BE2C (cell line): Measurements from ENCODE around the gene SMURF1.

Experiments
- DNase-seq: peaks from one replicate; pipeline ENCODE4 v3.0.0-alpha.2; 2020
- H3K27me3 ChIP-seq: fragments of 250-450 bp; sonication (Bioruptor Pico); 2 replicates; pipeline ENCODE4 v1.5.1; 2020; ENCODE audit warnings: mild to moderate bottlenecking
- H3K36me3 ChIP-seq: fragments of 250-450 bp; sonication (Bioruptor Pico); 2 replicates; pipeline ENCODE4 v1.5.1; 2020; ENCODE audit warnings: mild to moderate bottlenecking
- H3K4me1 ChIP-seq: fragments of 250-450 bp; sonication (Bioruptor Pico); 2 replicates; pipeline ENCODE4 v1.5.1; 2020
- H3K4me3 ChIP-seq: 2 replicates; pipeline ENCODE4 v1.5.1; 2011; ENCODE audit warnings: low read depth, low read length
- H3K9me3 ChIP-seq: fragments of 250-450 bp; sonication (Bioruptor Pico); 2 replicates; pipeline ENCODE4 v1.5.1; 2020
- CTCF ChIP-seq: IDR thresholded peaks from 2 replicates; pipeline ENCODE4 v1.5.1; 2012; ENCODE audit warnings: mild to moderate bottlenecking, low read depth, low read length

The SMURF1 gene

DNA sequence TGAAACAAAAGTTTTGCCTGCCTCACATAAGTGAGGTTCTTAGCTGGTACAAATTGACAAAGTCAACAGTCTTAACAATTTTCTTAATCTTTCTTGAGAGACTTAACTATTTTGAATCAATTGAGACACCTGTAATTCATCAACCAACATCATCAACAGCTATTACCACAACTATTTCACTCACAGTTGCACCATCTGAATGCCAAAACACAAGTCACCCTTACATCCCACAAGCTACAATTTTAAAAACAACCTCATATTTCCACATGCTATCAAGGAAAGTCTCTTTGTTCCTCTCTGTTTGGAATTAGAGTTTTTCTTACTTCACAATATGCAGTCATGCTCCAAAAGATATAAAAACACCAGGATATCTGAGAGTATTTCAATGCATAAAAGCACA, 4.9 kb downstream of the SMURF1 start:
- no peaks in the 10 kb centered on the region; the same call in 1 of the 2 replicates for H3K36me3 ChIP-seq
- DNase-seq, result no peak
- H3K4me3 ChIP-seq, result no peak overlapping the region
- peaks cover 3% of the 10 kb centered on the region; the same call in 1 of the 2 replicates for H3K4me1 ChIP-seq
- TF ChIP-seq CTCF, result no peak
- 0 out of 2 replicates have a peak, but pooled peaks cover 3% of the 10 kb centered on the region for H3K27me3 ChIP-seq
- no peaks in the 10 kb centered on the region for H3K9me3 ChIP-seq

- TF ChIP-seq CTCF, result no peak
- DNase-seq, result no peak
- Histone ChIP-seq H3K36me3 (no peaks in the 10 kb centered on the region; the same call in 1 of the 2 replicates), H3K4me1 (peaks cover 3% of the 10 kb centered on the region; the same call in 1 of the 2 replicates), H3K9me3 (no peaks in the 10 kb centered on the region), H3K27me3 (0 out of 2 replicates have a peak, but pooled peaks cover 3% of the 10 kb centered on the region), H3K4me3 (no peak overlapping the region)
Observed at GRCh38 chr7:99137411-99138180, 6.3 kb downstream of the SMURF1 start.

- no peaks in the 10 kb centered on the region; the same call in 1 of the 2 replicates for H3K36me3 ChIP-seq
- peaks cover 3% of the 10 kb centered on the region; the same call in 1 of the 2 replicates for H3K4me1 ChIP-seq
- H3K4me3 ChIP-seq, result no peak overlapping the region
- TF ChIP-seq CTCF, result no peak
- no peaks in the 10 kb centered on the region for H3K9me3 ChIP-seq
- 0 out of 2 replicates have a peak, but pooled peaks cover 3% of the 10 kb centered on the region for H3K27me3 ChIP-seq
- DNase-seq, result no peak
Observed at GRCh38 chr7:99135938-99136337, 8.0 kb downstream of the SMURF1 start.

GRCh38 chr7:99133766-99134564, 9.9 kb downstream of the SMURF1 start:
- peaks cover 3% of the 10 kb centered on the region; the same call in 1 of the 2 replicates for H3K4me1 ChIP-seq
- TF ChIP-seq CTCF, result no peak
- H3K27me3 ChIP-seq, result 0 out of 2 replicates have a peak, but pooled peaks cover 3% of the 10 kb centered on the region
- H3K4me3 ChIP-seq, result no peak overlapping the region
- H3K36me3 ChIP-seq, result no peaks in the 10 kb centered on the region; the same call in 1 of the 2 replicates
- no peak for DNase-seq
- no peaks in the 10 kb centered on the region; the same call in 1 of the 2 replicates for H3K9me3 ChIP-seq

DNA sequence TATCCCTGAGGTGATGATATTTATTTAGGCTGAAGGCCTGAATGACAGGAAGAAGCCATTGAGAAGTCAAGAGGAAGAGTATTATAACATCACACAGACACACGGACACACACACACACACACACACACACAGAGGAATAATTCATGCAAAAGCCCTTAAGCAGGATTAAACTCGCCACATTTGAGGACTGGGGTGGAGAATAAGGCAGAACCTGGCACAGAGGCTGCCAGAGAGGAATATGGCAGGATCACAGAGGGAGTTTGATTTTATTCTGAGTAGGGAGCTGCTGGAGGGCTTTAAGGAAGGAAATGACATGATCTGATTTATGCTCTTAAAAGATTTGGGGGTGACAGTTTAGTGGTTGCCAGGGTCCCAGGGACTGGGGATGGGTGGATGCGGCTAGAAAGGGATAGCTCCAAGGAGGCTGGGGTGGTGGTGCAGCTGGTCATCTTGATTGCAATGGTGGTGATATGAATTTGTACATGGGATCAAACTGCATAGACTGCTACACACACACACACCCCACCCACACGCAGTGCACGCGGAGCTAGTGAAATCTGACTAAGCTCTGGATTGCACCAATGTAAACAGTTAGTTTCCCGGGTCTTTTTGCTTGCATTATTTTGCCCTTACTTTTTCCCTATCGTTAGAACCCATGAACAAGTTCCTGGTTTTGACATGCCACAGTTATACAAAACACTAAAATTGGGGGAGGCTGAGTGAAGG, 11.2 kb downstream of the SMURF1 start:
- H3K36me3 ChIP-seq, result no peaks in the 10 kb centered on the region
- DNase-seq, result no peak
- 0 out of 2 replicates have a peak, but pooled peaks cover 3% of the 10 kb centered on the region for H3K27me3 ChIP-seq
- no peak for TF ChIP-seq CTCF
- no peaks in the 10 kb centered on the region; the same call in 1 of the 2 replicates for H3K9me3 ChIP-seq
- no peak overlapping the region for H3K4me3 ChIP-seq
- H3K4me1 ChIP-seq, result peaks cover 3% of the 10 kb centered on the region; the same call in 1 of the 2 replicates
